NCI-H1092 (cell line): ENCODE data around the gene GCN1.
"Not testable (repeated sequence)": the region's sequence is repeated elsewhere in the genome, so short reads cannot be mapped to it uniquely, and the experiment has no call there.

Experiments used
- DNase-seq: peaks from one replicate; lab custom pipeline; 2025; lab: John Stamatoyannopoulos, UW

Gene GCN1, protein sequence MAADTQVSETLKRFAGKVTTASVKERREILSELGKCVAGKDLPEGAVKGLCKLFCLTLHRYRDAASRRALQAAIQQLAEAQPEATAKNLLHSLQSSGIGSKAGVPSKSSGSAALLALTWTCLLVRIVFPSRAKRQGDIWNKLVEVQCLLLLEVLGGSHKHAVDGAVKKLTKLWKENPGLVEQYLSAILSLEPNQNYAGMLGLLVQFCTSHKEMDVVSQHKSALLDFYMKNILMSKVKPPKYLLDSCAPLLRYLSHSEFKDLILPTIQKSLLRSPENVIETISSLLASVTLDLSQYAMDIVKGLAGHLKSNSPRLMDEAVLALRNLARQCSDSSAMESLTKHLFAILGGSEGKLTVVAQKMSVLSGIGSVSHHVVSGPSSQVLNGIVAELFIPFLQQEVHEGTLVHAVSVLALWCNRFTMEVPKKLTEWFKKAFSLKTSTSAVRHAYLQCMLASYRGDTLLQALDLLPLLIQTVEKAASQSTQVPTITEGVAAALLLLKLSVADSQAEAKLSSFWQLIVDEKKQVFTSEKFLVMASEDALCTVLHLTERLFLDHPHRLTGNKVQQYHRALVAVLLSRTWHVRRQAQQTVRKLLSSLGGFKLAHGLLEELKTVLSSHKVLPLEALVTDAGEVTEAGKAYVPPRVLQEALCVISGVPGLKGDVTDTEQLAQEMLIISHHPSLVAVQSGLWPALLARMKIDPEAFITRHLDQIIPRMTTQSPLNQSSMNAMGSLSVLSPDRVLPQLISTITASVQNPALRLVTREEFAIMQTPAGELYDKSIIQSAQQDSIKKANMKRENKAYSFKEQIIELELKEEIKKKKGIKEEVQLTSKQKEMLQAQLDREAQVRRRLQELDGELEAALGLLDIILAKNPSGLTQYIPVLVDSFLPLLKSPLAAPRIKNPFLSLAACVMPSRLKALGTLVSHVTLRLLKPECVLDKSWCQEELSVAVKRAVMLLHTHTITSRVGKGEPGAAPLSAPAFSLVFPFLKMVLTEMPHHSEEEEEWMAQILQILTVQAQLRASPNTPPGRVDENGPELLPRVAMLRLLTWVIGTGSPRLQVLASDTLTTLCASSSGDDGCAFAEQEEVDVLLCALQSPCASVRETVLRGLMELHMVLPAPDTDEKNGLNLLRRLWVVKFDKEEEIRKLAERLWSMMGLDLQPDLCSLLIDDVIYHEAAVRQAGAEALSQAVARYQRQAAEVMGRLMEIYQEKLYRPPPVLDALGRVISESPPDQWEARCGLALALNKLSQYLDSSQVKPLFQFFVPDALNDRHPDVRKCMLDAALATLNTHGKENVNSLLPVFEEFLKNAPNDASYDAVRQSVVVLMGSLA (N-terminal part only)

DNA sequence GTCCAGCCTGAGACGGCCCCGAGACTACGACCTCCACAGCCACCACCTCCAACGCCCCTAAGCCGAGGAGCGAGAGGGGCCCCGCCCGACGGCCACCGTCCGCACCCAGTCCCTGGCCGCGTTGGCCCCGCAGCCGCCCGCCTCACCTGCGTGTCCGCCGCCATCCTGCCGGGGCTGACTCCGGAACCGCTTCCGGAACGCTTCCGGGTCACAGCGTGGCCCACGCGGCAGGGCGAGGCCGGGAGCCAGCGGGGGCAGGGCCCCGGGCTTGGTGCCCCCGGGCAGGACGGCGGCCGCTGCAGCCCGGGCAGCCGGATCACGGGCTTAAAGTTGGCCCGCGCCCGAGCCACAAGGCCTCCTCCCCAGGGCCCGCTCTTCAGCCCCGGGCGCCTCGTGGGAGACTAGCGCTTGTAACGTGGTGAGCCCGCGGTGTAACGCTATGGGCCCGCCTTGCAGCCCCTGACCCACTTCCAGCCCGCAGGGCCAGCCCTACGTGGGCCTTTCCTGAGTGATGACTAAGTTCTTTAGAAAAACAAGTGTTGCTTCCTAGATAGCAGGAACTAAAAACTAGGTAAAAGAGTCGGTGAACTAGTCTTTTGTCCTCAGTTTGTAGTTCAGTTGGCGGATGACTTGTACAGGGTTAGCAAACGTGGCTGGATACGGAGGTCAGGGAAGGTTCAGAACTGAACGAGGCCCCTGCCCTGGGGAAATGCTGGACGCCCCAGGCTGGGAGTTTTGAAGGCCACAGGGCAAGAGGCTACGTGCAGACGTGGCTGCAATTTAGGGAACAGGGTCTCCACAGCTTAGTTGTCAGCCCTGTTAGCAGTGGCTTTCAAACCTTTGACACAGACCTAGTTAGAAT, at the start of gene GCN1:
TSS of gene GCN1 (minus strand) at position 182 of the 862 bp plus-strand sequence. CDS start at position 164, 18 bp downstream.
- peak; percentile 32 for DNase-seq

DNA sequence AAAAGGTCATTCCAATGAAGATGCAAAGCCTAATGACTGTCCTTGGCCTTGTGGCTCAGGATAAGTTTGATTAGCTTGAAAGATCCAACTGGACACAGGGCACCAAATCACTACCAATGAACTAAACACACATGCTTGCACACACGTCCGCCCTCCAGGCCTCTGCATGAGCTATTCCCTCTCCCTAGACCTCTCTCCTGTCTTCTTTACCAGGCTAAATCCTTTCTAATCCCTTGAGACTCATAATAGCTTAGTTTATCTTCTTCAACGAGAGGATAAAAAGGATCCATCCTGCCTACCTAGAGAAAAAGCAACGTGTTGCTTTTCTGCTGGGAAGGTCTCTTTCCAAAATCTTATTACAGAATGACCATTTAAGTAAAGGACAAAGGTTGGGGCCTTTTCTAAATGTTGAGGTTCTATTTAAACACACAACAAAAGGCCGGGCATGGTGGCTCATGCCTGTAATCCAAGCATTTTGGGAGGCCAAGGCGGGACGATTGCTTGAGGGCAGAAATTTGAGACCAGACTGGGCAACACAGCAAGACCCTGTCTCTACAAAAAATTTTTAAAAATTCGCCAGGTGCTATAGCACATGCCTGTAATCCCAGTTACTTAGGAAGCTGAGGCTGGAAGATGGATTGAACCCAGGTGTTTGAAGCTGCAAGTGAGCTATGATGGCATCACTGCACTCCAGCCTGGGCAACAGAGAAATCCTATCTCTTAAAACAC, 48.6 kb upstream of the GCN1 start:
- no peak for DNase-seq

DNA sequence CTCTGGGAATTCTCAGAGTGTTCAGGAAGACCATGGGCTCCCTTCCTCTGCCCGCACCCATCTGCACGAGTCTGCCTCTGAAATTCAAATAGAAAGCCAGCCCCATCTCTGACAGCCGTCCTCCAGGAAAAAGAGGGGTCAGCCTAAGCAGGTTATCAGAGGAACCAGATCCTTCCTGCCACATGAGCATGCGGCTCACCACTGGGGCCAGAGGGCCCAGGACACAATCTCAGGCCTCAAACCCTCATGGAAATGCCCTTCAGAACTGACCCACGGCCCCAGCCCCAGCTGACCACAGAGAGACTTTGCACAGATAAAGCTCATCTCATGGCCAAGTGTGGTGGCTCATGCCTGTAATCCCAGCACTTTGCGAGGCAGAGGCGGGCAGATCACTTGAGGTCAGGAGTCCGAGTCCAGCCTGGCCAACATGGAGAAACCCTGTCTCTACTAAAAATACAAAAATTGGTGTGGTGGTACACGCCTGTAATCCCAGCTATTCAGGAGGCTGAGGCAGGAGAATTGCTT, 47.8 kb upstream of the GCN1 start:
- DNase-seq = no peak

DNA sequence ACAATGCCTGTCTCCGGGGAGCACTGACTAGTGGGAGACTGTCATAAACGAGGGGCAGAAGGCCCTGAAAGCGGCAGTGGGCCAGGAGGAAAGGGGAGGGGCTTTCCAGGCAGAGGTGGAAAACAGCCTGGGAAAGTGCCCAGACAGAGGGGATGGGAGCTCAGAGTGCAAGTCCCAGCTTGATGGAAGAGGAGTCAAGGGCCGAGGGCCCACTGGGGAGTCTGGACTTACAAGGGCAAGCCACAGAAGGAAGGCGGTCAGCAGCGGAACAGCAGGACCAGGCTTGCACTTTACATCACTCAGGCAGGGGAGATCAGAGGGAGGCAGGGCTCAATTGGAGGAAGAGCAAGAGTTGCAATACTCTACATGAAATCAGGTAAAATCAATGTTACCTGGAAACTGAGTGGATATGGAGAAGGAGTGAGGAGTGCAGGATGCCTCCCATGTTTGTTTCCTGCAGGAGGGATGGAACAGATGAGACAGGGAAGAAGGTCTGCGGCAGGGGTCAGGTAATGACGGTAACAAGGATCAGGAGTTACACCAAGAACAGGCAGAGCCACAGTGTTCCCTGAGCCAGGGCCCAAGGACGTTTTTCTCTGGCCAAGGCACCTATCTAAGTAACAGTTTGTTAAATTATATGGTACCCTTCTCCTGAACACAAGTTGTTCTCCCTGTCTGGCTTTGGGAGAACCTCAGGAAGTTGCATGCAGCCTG, 47.2 kb upstream of the GCN1 start:
- no peak for DNase-seq

DNA sequence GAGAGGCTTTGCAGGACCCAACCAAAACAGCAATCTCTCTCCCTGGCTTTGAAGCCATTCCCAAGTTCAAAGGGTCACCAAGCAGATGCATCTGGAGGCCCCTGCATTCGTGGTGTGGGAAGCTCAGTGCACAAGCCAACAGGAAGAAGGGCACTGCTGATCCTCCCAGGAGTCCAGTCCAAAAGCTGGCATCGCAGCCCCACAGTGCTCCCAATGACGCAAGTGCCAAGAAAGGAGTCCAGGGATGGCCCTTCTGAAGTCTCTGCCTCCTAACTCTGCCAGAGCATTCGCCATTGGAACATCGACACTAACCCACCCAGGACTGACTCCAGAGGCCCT, 45.9 kb upstream of the GCN1 start:
- DNase-seq = no peak

DNA sequence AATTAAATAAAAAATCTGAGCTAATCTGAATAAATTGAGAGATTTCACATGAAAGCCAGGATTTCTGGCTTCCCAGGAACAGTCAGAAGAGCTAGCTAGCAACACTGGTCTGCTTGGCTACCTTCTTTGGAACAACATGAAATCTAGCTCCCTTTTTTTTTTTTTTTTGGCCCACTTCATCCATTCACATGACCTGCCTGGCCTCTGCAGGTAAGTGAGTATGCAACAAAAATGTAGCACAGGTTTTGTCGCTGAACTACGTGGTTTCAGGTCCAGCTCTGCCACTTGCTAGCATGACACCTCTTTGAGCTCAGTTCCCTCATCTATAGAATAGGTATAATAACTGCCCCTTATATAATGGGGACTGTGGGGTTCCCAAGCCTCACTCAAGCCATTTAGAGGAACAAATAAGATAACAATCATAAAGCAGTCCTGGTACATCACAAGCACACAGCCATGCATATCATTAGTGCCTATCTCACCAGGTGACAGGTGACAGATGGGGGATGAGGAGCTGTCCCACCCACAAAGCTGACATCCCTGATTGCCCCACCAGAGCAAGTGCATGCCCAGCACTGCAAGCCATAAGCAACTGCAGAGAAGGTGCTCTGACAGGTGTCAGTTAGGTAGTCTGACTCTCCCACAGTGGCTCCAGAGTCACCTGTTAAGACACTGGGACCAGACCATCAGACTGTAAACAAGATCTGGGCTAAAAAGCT, 45.4 kb upstream of the GCN1 start:
- no peak for DNase-seq

DNA sequence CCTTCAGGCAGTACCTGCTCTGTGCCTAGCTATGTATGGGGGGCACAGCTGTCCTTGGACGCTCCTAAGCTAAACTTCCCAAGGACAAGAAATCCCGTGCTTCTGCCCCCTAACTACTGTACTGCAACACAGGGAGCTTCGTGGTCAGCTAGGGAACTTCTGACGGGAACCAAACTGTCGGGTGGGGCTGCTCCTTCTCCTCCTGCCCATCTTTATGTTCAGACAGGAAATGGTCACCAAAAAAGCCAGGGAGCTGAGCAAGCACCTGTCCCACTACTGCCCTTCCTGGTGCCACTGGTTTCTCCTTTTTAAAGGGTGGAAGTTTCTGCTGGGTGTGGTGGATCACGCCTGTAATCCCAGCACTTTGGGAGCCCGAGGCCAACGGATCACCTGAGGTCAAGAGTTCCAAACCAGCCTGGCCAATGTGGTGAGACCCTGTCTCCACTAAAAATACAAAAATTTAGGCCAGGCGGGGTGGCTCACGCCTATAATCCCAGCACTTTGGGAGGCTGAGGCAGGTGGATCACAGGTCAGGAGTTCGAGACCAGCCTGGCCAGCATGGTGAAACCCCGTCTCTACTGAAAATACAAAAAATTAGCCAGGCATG, 44.4 kb upstream of the GCN1 start:
- no peak for DNase-seq

DNA sequence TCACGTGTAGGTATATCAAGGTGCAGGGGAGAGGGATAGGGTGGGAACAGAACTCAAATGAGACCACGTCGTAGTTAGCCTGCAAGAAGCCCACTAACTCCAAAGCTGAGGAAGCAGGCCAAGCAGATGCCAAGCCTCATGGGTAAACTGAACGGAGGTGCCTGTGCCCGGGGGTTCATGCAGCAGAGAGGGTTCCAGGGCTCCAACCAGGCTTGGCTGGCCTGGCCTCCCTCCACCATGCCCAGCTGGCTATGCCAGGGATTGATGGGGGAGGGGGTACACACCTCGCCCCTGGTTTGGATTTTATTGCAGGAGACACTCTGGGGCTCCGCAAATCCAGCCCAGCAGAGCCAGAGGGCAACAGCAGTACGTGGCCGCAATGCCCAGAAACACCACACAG, 43.7 kb upstream of the GCN1 start:
- no peak for DNase-seq

DNA sequence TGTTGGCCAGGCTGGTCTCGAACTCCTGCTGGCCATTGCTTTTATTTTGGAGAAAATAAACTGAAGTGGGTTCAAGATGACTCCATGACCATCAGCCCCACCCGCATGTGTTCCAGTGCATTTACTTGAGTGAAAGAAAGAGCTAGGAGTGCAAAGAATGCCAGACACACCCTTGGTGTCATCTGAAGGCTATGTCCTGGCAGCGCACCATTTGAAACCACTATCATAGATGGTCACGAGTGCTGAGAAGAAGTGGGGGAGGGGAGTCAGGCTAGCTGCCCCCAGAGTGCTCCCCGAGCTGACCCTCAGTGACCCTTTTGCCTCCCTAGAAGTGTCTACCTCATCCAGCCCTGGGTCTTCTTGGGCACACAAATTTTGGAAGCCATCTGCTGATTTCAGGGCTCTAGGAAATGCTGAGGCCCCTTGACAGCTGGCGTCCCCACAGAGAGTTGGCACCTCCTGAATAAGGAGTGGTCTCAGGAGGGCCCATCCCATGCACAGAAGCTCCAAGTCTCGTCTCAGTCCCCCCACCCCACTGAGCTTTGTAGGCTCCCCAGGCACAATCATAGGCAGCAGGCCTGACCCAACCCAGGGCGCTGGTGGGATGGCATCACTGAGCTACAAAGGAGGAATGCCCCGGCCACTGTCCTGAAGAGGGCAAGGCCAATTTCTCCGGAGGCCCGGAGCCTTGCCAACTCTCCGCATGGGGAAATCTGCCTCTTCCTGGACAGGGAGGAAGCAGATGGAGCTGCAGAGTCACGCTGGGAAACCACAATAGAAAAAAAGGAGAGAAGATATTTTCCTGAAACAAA, 43.1 kb upstream of the GCN1 start:
- no peak for DNase-seq

DNA sequence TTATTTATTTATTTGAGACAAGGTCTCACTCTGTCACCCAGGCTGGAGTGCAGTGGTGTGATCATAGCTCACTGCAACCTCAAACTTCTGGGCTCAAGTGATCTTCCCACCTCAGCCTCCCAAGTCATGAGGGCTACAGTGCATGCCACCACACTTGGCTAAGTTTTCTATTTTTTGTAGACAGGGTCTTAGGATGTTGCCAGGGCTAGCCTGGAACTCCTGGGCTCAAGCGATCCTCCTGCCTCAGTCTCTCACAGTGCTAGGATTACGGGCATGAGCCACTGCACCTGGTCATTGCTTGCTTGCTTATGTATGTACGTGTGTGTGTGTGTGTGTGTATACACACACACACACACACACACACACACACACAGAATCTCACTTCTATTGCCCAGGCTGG, 42.3 kb upstream of the GCN1 start:
- DNase-seq = not testable (repeated sequence)

DNA sequence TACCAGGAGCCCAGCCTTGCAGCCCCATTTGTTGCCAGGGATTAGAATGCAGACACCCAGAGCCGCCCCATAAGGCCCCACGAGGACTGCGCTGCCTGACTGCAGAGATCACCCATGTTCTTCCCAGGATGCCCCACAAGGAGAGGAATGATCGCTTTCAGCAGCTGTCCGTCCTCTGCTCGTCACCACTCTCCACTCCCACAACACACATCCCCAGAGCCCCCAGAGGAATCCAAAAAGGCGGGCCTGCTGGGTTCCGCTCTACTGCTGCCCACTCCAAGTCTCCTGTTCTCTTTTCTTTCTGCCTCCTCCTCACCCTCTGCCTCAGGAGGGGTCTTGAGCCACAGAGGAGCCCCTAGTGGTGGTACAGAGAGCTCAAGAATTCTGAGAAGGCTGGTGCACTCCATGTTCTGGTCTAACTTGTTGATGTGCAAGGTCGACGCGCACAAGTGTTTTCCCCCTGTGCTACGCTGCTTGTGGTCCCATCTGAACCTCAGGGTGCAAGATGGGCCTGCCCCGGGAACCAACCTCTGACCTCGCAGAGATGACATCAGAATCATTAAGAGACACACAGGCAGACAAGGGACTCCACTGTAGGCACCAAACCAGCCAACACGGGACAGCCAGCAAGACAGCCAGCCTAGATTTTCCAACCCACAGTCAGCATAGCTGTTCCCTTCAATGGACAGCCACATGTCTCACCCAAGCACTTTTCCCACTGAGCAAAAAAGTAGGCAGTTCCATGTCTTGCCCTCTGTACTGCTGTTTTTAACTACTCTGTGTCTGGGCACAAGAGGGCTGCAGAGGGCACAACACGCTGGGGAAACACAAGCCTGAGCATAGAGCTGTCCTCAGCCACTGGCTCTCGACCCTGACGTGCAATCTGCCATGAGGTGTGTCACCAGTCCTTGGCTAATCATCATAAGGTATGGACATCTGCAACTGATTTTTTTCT, 41.1 kb upstream of the GCN1 start:
- no peak for DNase-seq

DNA sequence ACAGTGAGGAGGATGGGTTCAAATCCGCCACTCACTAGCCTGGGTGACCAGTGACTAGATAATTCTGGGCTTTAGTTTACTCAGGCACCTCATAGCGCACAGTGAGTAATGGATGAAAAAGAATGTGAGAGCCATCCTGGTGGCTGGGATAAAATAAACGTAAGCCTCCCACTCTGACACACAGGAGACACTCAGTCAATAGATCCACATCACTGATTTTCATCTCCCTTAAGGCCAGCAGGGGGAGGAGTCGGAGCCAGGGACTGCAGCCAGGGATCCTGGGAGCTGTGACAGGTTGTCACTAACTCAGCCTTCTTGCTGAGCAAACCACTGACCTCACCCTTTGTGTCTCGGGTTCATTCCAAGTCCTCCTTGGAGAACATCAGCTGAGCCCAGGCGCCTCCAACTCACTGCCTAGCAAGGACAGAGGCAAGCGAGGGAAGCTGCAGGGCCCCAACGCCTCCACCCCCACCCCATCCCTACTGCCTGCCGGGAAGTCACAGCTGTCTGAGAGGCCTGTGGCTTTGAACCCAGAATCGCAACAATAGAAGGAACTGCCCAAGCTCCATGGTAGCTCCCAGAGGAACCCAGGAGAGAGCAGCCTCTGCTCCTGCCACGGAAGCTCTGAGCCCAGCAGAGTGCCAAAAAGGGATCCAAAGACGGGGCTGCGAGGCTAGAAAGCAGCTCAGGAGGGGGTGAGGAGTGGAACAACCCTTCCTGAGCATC, 40.3 kb upstream of the GCN1 start:
- DNase-seq = no peak

DNA sequence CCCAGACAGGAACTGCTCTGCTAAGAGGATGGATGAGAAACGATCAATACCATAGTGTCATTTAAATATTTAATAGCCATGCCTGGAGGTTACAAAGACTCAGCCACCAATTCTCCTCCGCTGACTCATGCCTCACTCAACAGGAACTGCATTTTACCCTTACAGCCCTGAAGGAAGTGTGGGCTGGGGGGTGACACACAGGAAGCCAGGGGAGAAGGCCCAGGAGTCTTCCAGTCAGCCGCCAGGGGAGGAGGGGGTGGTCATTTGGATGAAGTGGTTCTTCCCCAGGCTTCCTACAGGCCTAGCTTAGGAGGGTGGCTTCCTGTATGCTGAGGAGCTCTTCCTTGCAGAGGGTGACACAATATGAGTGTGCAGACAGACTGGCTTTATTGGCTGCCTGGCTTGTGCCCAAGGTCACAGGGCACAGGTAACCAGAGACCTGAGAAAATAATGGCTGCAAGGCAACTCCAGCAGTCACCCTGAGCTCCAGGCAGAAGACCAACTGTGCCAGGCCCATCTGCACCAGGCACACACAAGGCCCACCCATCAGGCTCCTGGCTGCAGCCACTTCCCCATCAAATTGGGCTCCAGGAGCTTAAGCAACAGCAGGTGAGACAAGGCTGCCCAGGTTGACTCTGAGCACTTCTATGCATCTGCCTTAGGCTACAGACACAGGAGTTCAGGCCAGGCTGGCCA, 36.9 kb upstream of the GCN1 start:
- no peak for DNase-seq

DNA sequence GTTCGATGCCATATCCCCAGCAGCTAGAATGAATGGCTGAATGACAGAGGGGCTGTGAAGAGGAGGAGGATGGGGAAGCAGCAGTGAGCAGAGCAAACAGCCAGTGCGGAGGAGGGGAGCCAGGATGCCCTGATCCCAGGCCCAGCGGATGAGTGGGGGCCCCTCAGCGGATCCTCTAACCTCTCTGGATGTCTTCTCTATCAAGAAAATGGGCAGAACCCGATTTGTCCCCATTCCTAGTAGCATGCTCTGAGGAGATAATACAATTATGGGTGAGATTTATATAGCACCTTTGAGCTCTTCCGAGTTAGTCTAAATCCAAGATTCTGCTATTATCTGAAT, 36.4 kb upstream of the GCN1 start:
- no peak for DNase-seq

DNA sequence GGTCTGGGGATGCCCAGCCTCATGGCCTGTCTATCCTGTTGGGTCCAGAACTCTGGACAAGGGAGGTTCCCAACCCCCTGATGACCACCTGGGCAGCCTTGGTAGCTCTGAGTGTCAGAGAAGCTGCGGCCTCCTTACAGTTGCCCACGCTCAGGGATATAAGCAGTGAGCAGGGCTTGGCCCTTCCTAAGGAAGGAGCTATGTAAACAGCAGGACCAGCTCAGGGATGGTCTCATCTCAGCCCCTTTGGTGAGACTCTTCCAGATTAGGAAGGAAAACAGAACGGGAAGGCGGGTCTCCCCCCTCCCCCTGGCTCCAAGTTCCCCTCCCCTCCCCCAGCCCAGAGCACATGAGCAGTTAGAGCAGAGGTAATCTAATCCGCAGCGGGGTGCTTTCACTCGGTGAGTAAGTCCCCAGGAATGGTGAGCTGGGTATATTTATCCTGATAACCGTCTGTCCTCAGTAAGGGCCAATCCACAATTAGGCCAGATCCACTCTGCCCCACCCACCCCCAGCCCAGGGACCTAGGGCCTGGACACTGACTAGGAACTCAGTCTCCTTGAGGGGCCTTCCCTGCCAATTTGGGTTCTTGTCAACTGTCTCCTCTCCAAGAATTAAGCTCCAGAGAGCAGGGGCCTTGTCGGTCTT, 35.9 kb upstream of the GCN1 start:
- DNase-seq = no peak
